ENCODE data around the gene PNKP. TPM values are rescaled to one million over a fixed set of nuclear protein-coding genes. Genes with fewer than 3 reads are reported as not detected.
A peak's percentile ranks its signal among the peaks of the same experiment; 100 is the strongest.

Gene PNKP
- total and polyA plus RNA-seq, 9 of the 15 experiments (the other 6 are each of a cell fraction or from before 2014, with no cell fraction given): 2.8 to 85.4 (median 25.3) TPM

- TF ChIP-seq, protein P1, sequence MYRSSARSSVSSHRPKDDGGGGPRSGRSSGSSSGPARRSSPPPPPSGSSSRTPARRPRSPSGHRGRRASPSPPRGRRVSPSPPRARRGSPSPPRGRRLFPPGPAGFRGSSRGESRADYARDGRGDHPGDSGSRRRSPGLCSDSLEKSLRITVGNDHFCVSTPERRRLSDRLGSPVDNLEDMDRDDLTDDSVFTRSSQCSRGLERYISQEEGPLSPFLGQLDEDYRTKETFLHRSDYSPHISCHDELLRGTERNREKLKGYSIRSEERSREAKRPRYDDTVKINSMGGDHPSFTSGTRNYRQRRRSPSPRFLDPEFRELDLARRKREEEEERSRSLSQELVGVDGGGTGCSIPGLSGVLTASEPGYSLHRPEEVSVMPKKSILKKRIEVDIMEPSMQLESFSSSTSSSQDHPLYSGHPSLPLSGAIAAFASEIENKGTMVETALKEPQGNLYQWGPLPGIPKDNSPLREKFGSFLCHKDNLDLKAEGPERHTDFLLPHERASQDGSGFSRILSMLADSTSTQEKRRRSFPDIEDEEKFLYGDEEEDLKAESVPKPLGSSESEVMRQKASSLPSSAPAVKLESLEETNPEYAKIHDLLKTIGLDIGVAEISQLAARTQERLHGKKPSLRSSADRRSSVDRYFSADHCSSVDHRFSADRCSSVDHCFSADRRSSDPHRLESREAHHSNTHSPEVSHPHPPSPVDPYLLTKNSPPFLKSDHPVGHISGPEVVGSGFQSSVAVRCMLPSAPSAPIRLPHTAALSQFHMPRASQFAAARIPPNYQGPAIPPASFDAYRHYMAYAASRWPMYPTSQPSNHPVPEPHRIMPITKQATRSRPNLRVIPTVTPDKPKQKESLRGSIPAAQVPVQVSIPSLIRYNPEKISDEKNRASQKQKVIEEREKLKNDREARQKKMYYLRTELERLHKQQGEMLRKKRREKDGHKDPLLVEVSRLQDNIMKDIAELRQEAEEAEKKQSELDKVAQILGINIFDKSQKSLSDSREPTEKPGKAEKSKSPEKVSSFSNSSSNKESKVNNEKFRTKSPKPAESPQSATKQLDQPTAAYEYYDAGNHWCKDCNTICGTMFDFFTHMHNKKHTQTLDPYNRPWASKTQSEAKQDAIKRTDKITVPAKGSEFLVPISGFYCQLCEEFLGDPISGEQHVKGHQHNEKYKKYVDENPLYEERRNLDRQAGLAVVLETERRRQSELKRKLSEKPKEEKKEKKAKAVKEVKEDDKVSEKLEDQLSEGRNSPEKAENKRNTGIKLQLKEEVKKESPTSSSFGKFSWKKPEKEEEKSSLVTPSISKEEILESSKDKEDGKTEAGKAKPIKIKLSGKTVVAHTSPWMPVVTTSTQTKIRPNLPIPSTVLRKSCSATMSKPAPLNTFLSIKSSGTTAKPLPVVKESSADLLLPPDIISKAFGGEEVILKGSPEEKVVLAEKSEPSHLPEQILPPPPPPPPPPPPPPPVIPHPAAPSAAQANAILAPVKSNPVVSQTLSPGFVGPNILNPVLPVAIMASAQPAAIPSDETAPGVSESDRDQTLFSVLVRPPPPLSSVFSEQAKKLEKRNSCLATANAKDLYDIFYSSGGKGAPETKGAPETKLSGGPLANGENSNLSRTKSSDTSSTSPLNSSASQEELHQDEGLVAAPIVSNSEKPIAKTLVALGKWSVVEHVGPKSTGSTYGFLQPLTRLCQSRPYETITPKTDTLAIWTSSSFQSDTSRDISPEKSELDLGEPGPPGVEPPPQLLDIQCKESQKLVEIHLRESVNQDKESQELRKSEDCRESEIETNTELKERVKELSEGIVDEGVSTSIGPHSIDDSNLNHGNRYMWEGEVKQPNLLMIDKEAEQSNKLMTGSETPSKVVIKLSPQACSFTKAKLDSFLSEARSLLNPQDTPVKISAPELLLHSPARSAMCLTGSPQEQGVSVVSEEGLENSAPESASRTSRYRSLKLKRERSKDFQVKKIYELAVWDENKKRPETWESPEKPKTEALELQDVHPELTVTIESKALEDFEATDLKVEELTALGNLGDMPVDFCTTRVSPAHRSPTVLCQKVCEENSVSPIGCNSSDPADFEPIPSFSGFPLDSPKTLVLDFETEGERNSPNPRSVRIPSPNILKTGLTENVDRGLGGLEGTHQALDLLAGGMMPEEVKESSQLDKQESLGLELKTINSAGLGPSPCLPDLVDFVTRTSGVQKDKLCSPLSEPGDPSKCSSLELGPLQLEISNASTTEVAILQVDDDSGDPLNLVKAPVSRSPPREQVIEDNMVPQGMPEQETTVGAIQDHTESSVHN (IDR thresholded peaks at IDR 0.05; ENCODE audit: borderline replicate concordance in 1 of 2, low read depth in 1 of 2): no peak
- TF ChIP-seq CREB3L1 (IDR thresholded peaks at IDR 0.05; ENCODE audit: borderline replicate concordance, low read depth): no peak
- no peak for TF ChIP-seq TFAP4 (CRISPR knock-in tag; IDR thresholded peaks at IDR 0.05; ENCODE audit: borderline replicate concordance)
- TF ChIP-seq HNRNPK (IDR thresholded peaks at IDR 0.05; ENCODE audit: low read depth, low read length, poor library complexity, severe bottlenecking): no peak
- TF ChIP-seq NFYB (IDR thresholded peaks at IDR 0.05; ENCODE audit: extremely low read depth, insufficient read length): peak; percentile 73
- TF ChIP-seq PPARD (CRISPR knock-in tag; IDR thresholded peaks at IDR 0.05): no peak
- TF ChIP-seq, protein P2, sequence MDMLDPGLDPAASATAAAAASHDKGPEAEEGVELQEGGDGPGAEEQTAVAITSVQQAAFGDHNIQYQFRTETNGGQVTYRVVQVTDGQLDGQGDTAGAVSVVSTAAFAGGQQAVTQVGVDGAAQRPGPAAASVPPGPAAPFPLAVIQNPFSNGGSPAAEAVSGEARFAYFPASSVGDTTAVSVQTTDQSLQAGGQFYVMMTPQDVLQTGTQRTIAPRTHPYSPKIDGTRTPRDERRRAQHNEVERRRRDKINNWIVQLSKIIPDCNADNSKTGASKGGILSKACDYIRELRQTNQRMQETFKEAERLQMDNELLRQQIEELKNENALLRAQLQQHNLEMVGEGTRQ (CRISPR knock-in tag; IDR thresholded peaks at IDR 0.05): peak; percentile 92
- TF ChIP-seq CLOCK (CRISPR knock-in tag; IDR thresholded peaks at IDR 0.05; ENCODE audit: borderline replicate concordance): no peak
- TF ChIP-seq HCFC1 (IDR thresholded peaks at IDR 0.05; ENCODE audit: low read depth, low read length): no peak
- no peak for TF ChIP-seq ZSCAN32 (CRISPR knock-in tag; IDR thresholded peaks at IDR 0.05)
Measured at GRCh38 chr19:49847731-49848696, 19.4 kb downstream of the PNKP start (continued).
